ENCODE results near the gene THBS2.

- TF ChIP-seq, protein P1, sequence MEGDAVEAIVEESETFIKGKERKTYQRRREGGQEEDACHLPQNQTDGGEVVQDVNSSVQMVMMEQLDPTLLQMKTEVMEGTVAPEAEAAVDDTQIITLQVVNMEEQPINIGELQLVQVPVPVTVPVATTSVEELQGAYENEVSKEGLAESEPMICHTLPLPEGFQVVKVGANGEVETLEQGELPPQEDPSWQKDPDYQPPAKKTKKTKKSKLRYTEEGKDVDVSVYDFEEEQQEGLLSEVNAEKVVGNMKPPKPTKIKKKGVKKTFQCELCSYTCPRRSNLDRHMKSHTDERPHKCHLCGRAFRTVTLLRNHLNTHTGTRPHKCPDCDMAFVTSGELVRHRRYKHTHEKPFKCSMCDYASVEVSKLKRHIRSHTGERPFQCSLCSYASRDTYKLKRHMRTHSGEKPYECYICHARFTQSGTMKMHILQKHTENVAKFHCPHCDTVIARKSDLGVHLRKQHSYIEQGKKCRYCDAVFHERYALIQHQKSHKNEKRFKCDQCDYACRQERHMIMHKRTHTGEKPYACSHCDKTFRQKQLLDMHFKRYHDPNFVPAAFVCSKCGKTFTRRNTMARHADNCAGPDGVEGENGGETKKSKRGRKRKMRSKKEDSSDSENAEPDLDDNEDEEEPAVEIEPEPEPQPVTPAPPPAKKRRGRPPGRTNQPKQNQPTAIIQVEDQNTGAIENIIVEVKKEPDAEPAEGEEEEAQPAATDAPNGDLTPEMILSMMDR (IDR thresholded peaks at IDR 0.05), result no peak
- no peak for TF ChIP-seq POLR2A (IDR thresholded peaks at IDR 0.05)
Measured at GRCh38 chr6:169256518-169256917, 2.9 kb upstream of the THBS2 start.
